Measurements from ENCODE around the gene TTC17. TPM values are rescaled to one million over a fixed set of nuclear protein-coding genes. Genes with fewer than 3 reads are reported as not detected.
A peak's percentile ranks its signal among the peaks of the same experiment; 100 is the strongest.
"Not testable (repeated sequence)": the region's sequence is repeated elsewhere in the genome, so short reads cannot be mapped to it uniquely, and the experiment has no call there.

TTC17 gene
- total RNA-seq, 2 experiments from 2014 or later = 48.7 to 51.2 TPM

- ATAC-seq = no peak
- no peak for TF ChIP-seq CTCF (IDR thresholded peaks at IDR 0.05)
- CTCF ChIA-PET = interaction anchor here (1.1 to 2.8 kb wide), 3 partner anchors 87 to 433 kb away, joined by 3 to 17 read pairs (median 7); partner anchors contain the start of gene API5
- intact Hi-C loops (cut with micrococcal nuclease) = no loop called here
- POLR2A ChIA-PET = no interaction called here
- no peak overlapping the region for H3K27ac Mint-ChIP-seq
- peaks cover 2% of the 10 kb centered on the region for H3K4me1 Mint-ChIP-seq (ENCODE audit: low read depth)
- DNase-seq = no peak
- H3K36me3 Mint-ChIP-seq (ENCODE audit: low read depth) = peaks cover 10% of the 10 kb centered on the region
- H3K4me3 Mint-ChIP-seq = no peak overlapping the region
- H3K9me3 Mint-ChIP-seq = no peaks in the 10 kb centered on the region
- H3K27me3 Mint-ChIP-seq = no peaks in the 10 kb centered on the region
These were observed 59.5 kb downstream of the TTC17 start for GRCh38 chr11:43418197-43418596.

- POLR2A ChIA-PET = interaction anchor here (1.8 kb wide), 1 partner anchor 61 kb away, joined by 5 read pairs; the partner anchor contains the start of gene TTC17
- H3K9me3 Mint-ChIP-seq = no peaks in the 10 kb centered on the region
- CTCF ChIA-PET = interaction anchor here (0.6 to 2.8 kb wide), 14 partner anchors 9 to 432 kb away, joined by 3 to 17 read pairs (median 3); partner anchors contain the start of gene API5
- peak; percentile 59 for DNase-seq
- H3K27me3 Mint-ChIP-seq = no peaks in the 10 kb centered on the region
- intact Hi-C loops (cut with micrococcal nuclease) = no loop called here
- peak; percentile 68 for TF ChIP-seq CTCF (IDR thresholded peaks at IDR 0.05)
- H3K4me3 Mint-ChIP-seq = no peak overlapping the region
- peaks cover 2% of the 10 kb centered on the region for H3K4me1 Mint-ChIP-seq (ENCODE audit: low read depth)
- H3K27ac Mint-ChIP-seq = no peak overlapping the region
- peaks cover 6% of the 10 kb centered on the region for H3K36me3 Mint-ChIP-seq (ENCODE audit: low read depth)
- ATAC-seq = peak; percentile 62
These were observed 60.7 kb downstream of the TTC17 start for GRCh38 chr11:43419460-43419859.

GRCh38 chr11:43427971-43428370, 69.3 kb downstream of the TTC17 start:
- no peak for ATAC-seq
- CTCF ChIA-PET = interaction anchor here (1.3 kb wide), 2 partner anchors 9 to 140 kb away, joined by 4 to 9 read pairs; no protein-coding TSS in a partner anchor

GRCh38 chr11:43430916-43431315, 72.2 kb downstream of the TTC17 start:
- CTCF ChIA-PET; H3K4me3 Mint-ChIP-seq; DNase-seq; POLR2A ChIA-PET; ATAC-seq; H3K27ac Mint-ChIP-seq; H3K27me3 Mint-ChIP-seq; H3K9me3 Mint-ChIP-seq; intact Hi-C loops (cut with micrococcal nuclease); H3K4me1 Mint-ChIP-seq (ENCODE audit: low read depth): not testable (repeated sequence)
- peaks cover 34% of the 10 kb centered on the region for H3K36me3 Mint-ChIP-seq (ENCODE audit: low read depth)

More at GRCh38 chr11:43427971-43428370, 69.3 kb downstream of the TTC17 start:
- intact Hi-C loops (cut with micrococcal nuclease) = no loop called here
- H3K9me3 Mint-ChIP-seq = peaks cover 3% of the 10 kb centered on the region
- peaks cover 26% of the 10 kb centered on the region for H3K36me3 Mint-ChIP-seq (ENCODE audit: low read depth)
- no peak overlapping the region for H3K4me3 Mint-ChIP-seq
- peaks cover 10% of the 10 kb centered on the region for H3K4me1 Mint-ChIP-seq (ENCODE audit: low read depth)
- no peaks in the 10 kb centered on the region for H3K27me3 Mint-ChIP-seq
- TF ChIP-seq CTCF (IDR thresholded peaks at IDR 0.05) = no peak
- no peak for DNase-seq
- H3K27ac Mint-ChIP-seq = peak overlapping the region; percentile 50
- POLR2A ChIA-PET = interaction anchor here (0.6 to 1.1 kb wide), 2 partner anchors 259 to 260 kb away, joined by 3 read pairs; no protein-coding TSS in a partner anchor

GRCh38 chr11:43434893-43435292, 76.2 kb downstream of the TTC17 start:
- Mint-ChIP-seq H3K9me3 (peaks cover 1% of the 10 kb centered on the region), H3K4me3 (no peak overlapping the region), H3K4me1 (ENCODE audit: low read depth) (no peaks in the 10 kb centered on the region), H3K27me3 (no peaks in the 10 kb centered on the region), H3K36me3 (ENCODE audit: low read depth) (peaks cover 50% of the 10 kb centered on the region), H3K27ac (no peak overlapping the region)
- intact Hi-C loops (cut with micrococcal nuclease) = no loop called here
- no peak for TF ChIP-seq CTCF (IDR thresholded peaks at IDR 0.05)
- POLR2A ChIA-PET = no interaction called here
- ATAC-seq (no peak), DNase-seq (no peak)
- CTCF ChIA-PET = no interaction called here

All from activated CD8-positive, alpha-beta T cell treated with anti-CD3 and anti-CD28 coated beads for 36 hours (primary cell).